Esophagus (tissue), 2 donors: ENCODE measurements around the gene GSC2. TPM values are rescaled to one million over a fixed set of nuclear protein-coding genes. Genes with fewer than 3 reads are reported as not detected.

Experiments
- H3K27ac ChIP-seq, 2 donors: one replicate each; pipeline ENCODE4 v1.5.1; 2013; ENCODE audit warnings: low read depth in 2 of 2, mild to moderate bottlenecking in 2 of 2, inconsistent platforms in 1 of 2, low read length in 1 of 2, moderate library complexity in 1 of 2
- H3K27me3 ChIP-seq, 2 donors: one replicate each; pipeline ENCODE4 v1.6.1; 2013; ENCODE audit warnings: low read length in 2 of 2, control low read depth in 1 of 2, mild to moderate bottlenecking in 1 of 2; ENCODE audit not compliant: insufficient read depth in 2 of 2, control insufficient read depth in 1 of 2
- H3K36me3 ChIP-seq, 2 donors: one replicate each; pipeline ENCODE4 v1.6.1; 2013; ENCODE audit warnings: low read length in 1 of 2; ENCODE audit not compliant: control insufficient read depth in 2 of 2, insufficient read depth in 2 of 2
- H3K4me1 ChIP-seq, 2 donors: one replicate each; pipeline ENCODE4 v1.6.1; 2013; ENCODE audit warnings: low read length in 1 of 2; ENCODE audit not compliant: control insufficient read depth in 2 of 2, insufficient read depth in 2 of 2
- H3K4me3 ChIP-seq, 2 donors: one replicate each; pipeline ENCODE4 v1.5.1; 2013; ENCODE audit warnings: low read length in 2 of 2, mild to moderate bottlenecking in 2 of 2, low read depth in 1 of 2, moderate library complexity in 1 of 2
- H3K9me3 ChIP-seq, 2 donors: one replicate each; pipeline ENCODE4 v1.6.1; 2013; ENCODE audit warnings: mild to moderate bottlenecking in 2 of 2, low read depth in 1 of 2, low read length in 1 of 2, moderate library complexity in 1 of 2; ENCODE audit not compliant: control insufficient read depth in 2 of 2, insufficient read depth in 1 of 2
- WGBS, 2 donors: extraction: QIAGEN DNeasy Blood & Tissue Kit; methylation state at CpG; one replicate each; pipeline ENCODE4 v1.1.7; 2013; 5-methylcytosine and 5-hydroxymethylcytosine counted together
- polyA plus RNA-seq, 2 donors: library from polyadenylated mRNA; stranded (reverse); fragments of 200-250 nt; gene quantifications; one replicate each; pipeline ENCODE4 v1.2.3, GENCODE V29; 2013
- donor health status: healthy with polysubstance abuse.
- donor health status: Bipolar disorder and iron deficiency.

Gene GSC2
- polyA plus RNA-seq, 2 donors, result not detected

GRCh38 chr22:19184276-19184997 lies 34.3 kb upstream of the GSC2 start:
- H3K4me1 ChIP-seq, result no peaks in the 10 kb centered on the region
- peaks cover 0 to 2% of the 10 kb centered on the region in 2 donors for H3K36me3 ChIP-seq
- no peak overlapping the region for H3K4me3 ChIP-seq
- WGBS, 2 donors, result 87 to 91% methylated on average over 19 to 20 of the region's 20 CpGs
- no peak overlapping the region for H3K27ac ChIP-seq
- H3K27me3 ChIP-seq, result no peaks in the 10 kb centered on the region
- H3K9me3 ChIP-seq, result no peaks in the 10 kb centered on the region

DNA sequence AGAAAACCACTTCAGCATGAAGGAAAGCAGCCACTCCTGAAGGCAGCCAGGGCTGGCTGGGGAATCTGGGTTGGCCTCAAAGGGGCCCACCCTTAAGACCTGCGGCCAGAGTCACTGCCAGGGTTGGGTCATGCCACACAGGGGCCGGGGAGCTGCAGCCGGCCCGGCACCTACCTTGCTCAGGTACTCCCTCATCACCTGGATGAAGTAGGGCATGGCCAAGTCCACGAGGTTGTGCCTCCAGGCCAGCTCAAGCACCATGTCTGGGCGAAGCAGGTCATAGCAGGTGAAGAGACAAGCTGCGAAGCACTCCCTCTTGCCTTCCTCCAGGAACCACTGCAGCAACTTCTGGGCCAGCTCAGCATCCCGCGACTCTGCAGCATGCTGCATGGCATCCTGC lies 33.1 kb upstream of the GSC2 start:
- Histone ChIP-seq H3K27me3 (no peaks in the 10 kb centered on the region), H3K4me3 (no peak overlapping the region), H3K36me3 (peaks cover 0 to 2% of the 10 kb centered on the region in 2 donors), H3K27ac (no peak overlapping the region), H3K9me3 (no peaks in the 10 kb centered on the region), H3K4me1 (peaks cover 0 to 5% of the 10 kb centered on the region in 2 donors)
- 69 to 84% methylated on average over 9 of the region's 9 CpGs for WGBS, 2 donors

GRCh38 chr22:19182472-19183157 lies 32.5 kb upstream of the GSC2 start:
- no peaks in the 10 kb centered on the region for H3K9me3 ChIP-seq
- no peak overlapping the region for H3K4me3 ChIP-seq
- H3K27me3 ChIP-seq, result no peaks in the 10 kb centered on the region
- no peak overlapping the region for H3K27ac ChIP-seq
- WGBS, 2 donors, result 63 to 72% methylated on average over 9 of the region's 9 CpGs
- peaks cover 0 to 8% of the 10 kb centered on the region in 2 donors for H3K4me1 ChIP-seq
- H3K36me3 ChIP-seq, result peaks cover 0 to 2% of the 10 kb centered on the region in 2 donors

GRCh38 chr22:19181786-19182471 lies 31.8 kb upstream of the GSC2 start:
- Histone ChIP-seq H3K27me3 (no peaks in the 10 kb centered on the region), H3K36me3 (peaks cover 0 to 2% of the 10 kb centered on the region in 2 donors), H3K9me3 (no peaks in the 10 kb centered on the region), H3K27ac (no peak overlapping the region), H3K4me3 (no peak overlapping the region), H3K4me1 (peaks cover 0 to 13% of the 10 kb centered on the region in 2 donors)
- 69 to 70% methylated on average over 12 of the region's 12 CpGs for WGBS, 2 donors

DNA sequence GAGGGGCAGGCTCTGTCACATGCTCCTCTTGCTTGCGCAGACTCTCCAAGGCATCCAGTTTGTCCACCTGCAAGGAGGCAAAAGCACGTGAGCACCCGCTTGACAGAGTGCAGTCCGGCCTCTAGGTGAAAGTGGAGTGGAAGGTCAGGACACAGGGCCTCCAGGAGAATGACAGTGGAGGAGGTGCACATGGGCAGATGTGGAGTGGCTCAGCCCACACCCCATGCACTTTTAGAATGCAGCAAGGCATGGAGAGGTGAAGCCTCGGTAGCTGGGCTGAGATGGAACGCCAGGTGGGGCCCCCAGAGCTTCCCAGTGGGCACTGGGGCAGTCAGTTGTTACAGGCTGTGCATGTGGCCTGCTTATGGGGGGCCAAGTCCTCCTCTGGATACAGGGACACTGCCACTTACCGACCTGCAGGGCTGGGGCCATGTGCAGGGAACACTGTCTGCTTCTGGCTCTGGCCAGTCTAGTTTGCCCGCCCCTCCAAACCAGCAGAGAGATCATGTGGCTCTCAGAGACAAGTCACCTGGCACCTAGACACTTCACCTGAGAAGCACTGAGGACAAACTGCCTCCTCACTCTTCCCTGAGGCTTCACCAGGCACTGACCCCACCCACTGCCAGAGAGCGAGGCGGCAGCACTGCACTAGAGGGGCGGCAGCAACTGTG lies 30.8 kb upstream of the GSC2 start:
- H3K36me3 ChIP-seq, result peaks cover 0 to 6% of the 10 kb centered on the region in 2 donors
- no peak overlapping the region for H3K27ac ChIP-seq
- H3K4me3 ChIP-seq, result no peak overlapping the region
- peaks cover 0 to 16% of the 10 kb centered on the region in 2 donors for H3K4me1 ChIP-seq
- no peaks in the 10 kb centered on the region for H3K27me3 ChIP-seq
- no peaks in the 10 kb centered on the region for H3K9me3 ChIP-seq
- 88% methylated on average over 11 of the region's 11 CpGs for WGBS, 2 donors

GRCh38 chr22:19180234-19180633 lies 30.1 kb upstream of the GSC2 start:
- H3K27ac ChIP-seq, result peak overlapping the region in 1 of 2 donors; percentile 2
- H3K9me3 ChIP-seq, result no peaks in the 10 kb centered on the region
- 88% methylated on average over 9 of the region's 9 CpGs for WGBS, 2 donors
- peaks cover 0 to 17% of the 10 kb centered on the region in 2 donors for H3K4me1 ChIP-seq
- H3K36me3 ChIP-seq, result peaks cover 0 to 9% of the 10 kb centered on the region in 2 donors
- no peaks in the 10 kb centered on the region for H3K27me3 ChIP-seq
- H3K4me3 ChIP-seq, result no peak overlapping the region

DNA sequence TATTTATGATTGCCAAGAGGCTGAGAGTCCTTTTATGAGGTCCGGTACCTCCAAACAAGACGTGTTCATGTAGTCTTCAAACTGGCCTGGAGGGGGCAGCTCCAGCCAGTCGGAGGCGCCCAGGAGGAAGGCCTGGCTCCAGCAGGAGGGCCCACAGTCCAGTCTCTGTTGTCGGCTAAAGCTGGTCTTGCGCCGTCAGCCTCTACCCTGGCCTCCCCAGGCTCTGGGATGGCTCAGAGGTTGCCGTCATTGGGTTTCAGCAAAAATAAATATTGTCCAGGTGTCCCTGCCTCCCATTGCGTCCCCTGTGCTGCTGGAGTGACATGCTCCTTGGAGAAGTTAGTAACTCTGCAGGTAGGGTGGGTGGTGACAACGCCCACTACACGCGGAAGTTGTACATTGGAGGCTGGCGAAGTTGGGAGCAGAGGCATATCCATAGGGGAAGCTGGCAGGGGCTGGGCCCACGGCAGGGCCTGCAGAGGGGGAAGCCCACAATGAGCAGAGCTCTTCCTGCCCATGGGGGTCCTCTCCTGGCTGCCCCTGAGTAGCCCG lies 29.5 kb upstream of the GSC2 start:
- peak overlapping the region; percentile 47 to 67 for H3K4me3 ChIP-seq
- H3K27ac ChIP-seq, result peak overlapping the region; percentile 76 to 94
- no peaks in the 10 kb centered on the region for H3K9me3 ChIP-seq
- peaks cover 0 to 9% of the 10 kb centered on the region in 2 donors for H3K36me3 ChIP-seq
- peaks cover 0 to 20% of the 10 kb centered on the region in 2 donors for H3K4me1 ChIP-seq
- H3K27me3 ChIP-seq, result no peaks in the 10 kb centered on the region
- 35 to 41% methylated on average over 15 of the region's 15 CpGs for WGBS, 2 donors

GRCh38 chr22:19178657-19179496 lies 28.8 kb upstream of the GSC2 start, which contains the start of gene SLC25A1:
TSS of gene SLC25A1 (minus strand) at chr22:19178736. CDS start at chr22:19178673, 63 bp downstream.
- no peaks in the 10 kb centered on the region for H3K27me3 ChIP-seq
- peaks cover 0 to 23% of the 10 kb centered on the region in 2 donors for H3K4me1 ChIP-seq
- H3K36me3 ChIP-seq, result peaks cover 0 to 9% of the 10 kb centered on the region in 2 donors
- 1% methylated on average over 73 to 86 of the region's 86 CpGs for WGBS, 2 donors
- peak within 1 kb of the TSS; percentile 67 to 86 for H3K4me3 ChIP-seq
- H3K27ac ChIP-seq, result peak within 1 kb of the TSS; percentile 91 to 94
- H3K9me3 ChIP-seq, result no peaks in the 10 kb centered on the region
